Activated CD8-positive, alpha-beta T cell treated with anti-CD3 and anti-CD28 coated beads for 36 hours (primary cell): ENCODE data around the gene BRD8. TPM values are rescaled to one million over a fixed set of nuclear protein-coding genes. Genes with fewer than 3 reads are reported as not detected.
A peak's percentile ranks its signal among the peaks of the same experiment; 100 is the strongest.

Experiments
- ATAC-seq: fragments of 200-7000 bp; cut with Tn5 transposase; one replicate; pipeline ENCODE4 v1.10.0; 2021; ENCODE audit warnings: mild to moderate bottlenecking, moderate library complexity
- CTCF ChIA-PET: fragments of 350-600 bp; sonication (Branson Sonifier 250); formaldehyde crosslinking; loops from one replicate; lab custom pipeline; 2021; ENCODE audit warnings: antibody characterized with exemption; lab: Charles Lee
- POLR2A ChIA-PET: fragments of 350-600 bp; sonication (Branson Sonifier 250); formaldehyde crosslinking; loops from one replicate; lab custom pipeline; 2021; ENCODE audit warnings: antibody characterized with exemption; lab: Charles Lee
- DNase-seq: peaks from one replicate; pipeline ENCODE4 v3.0.0-alpha.2; 2020
- H3K27ac Mint-ChIP-seq: one replicate; pipeline ENCODE4 v1.8.0; 2021; ENCODE audit warnings: mild to moderate bottlenecking, mixed read lengths
- H3K27me3 Mint-ChIP-seq: one replicate; pipeline ENCODE4 v1.8.0; 2021; ENCODE audit warnings: mixed read lengths
- H3K36me3 Mint-ChIP-seq: one replicate; pipeline ENCODE4 v1.8.0; 2021; ENCODE audit warnings: low read depth, mixed read lengths
- H3K4me1 Mint-ChIP-seq: one replicate; pipeline ENCODE4 v1.8.0; 2021; ENCODE audit warnings: low read depth, mixed read lengths
- H3K4me3 Mint-ChIP-seq: one replicate; pipeline ENCODE4 v1.8.0; 2021; ENCODE audit warnings: mild to moderate bottlenecking, moderate library complexity, mixed read lengths
- H3K9me3 Mint-ChIP-seq: one replicate; pipeline ENCODE4 v1.8.0; 2021; ENCODE audit warnings: mixed read lengths
- intact Hi-C: fragments of 100-400 bp; cut with micrococcal nuclease; formaldehyde crosslinking; loops from one replicate; pipeline ENCODE4 v1.10.0; 2022
- total RNA-seq, 2 experiments: library from RNA; stranded (reverse); gene quantifications; one replicate each; pipeline ENCODE4 v1.2.3, GENCODE V29; 2021
- TF ChIP-seq, protein P1 (sequence below): fragments of 200-600 bp; IDR thresholded peaks from one replicate; pipeline ENCODE4 v1.8.0; 2022; ENCODE audit warnings: antibody characterized with exemption, mild to moderate bottlenecking

The BRD8 gene
- total RNA-seq, 2 experiments from 2014 or later = 42.0 to 46.3 TPM

DNA sequence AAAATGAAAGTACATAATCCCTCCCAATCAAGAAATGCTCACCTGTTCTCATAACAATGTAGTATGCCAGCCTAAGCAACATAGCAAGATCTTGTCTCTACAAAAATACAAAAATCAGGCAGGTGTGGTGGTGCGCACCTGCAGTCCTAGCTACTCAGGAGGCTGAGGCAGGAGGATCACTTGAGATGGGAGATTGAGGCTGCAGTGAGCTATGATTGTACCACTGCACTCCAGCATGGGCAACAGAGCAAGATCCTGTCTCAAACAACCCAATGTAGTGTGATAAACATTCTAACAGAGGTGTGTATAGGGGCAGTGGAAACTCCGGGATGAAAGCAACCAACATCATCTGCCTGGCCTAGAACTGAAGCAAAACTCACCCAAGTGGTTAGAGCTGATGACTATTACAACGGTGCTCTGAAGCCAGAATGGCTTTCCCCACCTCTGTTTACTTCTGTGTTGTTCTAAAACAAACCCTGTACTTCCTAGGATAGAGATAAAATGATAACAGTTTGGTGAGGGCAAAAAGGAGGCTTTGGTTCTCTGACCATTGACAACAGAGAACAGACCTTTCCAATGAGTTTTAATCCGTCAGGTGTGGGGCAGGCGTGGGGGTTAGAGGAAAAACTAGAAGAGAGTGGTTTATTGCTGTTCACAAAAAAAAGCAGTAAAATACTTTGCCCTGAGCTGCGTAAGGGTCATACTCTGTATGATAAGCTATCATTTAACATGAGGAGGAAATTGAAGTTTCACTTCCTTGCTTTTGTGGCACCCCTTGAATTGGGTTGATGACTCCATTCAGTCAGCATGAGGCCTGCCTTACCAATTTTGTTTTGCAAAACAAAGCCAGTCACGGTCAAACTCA lies 75.7 kb downstream of the BRD8 start:
- no peaks in the 10 kb centered on the region for H3K36me3 Mint-ChIP-seq
- no peaks in the 10 kb centered on the region for H3K4me1 Mint-ChIP-seq
- ChIA-PET POLR2A (no interaction called here), CTCF (interaction anchor here (1.0 to 2.7 kb wide), 7 partner anchors 10 to 324 kb away, joined by 3 to 12 read pairs (median 4); no protein-coding TSS in a partner anchor)
- no peak for ATAC-seq
- DNase-seq = no peak
- no peak overlapping the region for H3K27ac Mint-ChIP-seq
- peaks cover 10% of the 10 kb centered on the region for H3K27me3 Mint-ChIP-seq
- TF ChIP-seq, protein P1, sequence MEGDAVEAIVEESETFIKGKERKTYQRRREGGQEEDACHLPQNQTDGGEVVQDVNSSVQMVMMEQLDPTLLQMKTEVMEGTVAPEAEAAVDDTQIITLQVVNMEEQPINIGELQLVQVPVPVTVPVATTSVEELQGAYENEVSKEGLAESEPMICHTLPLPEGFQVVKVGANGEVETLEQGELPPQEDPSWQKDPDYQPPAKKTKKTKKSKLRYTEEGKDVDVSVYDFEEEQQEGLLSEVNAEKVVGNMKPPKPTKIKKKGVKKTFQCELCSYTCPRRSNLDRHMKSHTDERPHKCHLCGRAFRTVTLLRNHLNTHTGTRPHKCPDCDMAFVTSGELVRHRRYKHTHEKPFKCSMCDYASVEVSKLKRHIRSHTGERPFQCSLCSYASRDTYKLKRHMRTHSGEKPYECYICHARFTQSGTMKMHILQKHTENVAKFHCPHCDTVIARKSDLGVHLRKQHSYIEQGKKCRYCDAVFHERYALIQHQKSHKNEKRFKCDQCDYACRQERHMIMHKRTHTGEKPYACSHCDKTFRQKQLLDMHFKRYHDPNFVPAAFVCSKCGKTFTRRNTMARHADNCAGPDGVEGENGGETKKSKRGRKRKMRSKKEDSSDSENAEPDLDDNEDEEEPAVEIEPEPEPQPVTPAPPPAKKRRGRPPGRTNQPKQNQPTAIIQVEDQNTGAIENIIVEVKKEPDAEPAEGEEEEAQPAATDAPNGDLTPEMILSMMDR = no peak
- intact Hi-C loops = no loop called here
- no peaks in the 10 kb centered on the region for H3K9me3 Mint-ChIP-seq
- no peak overlapping the region for H3K4me3 Mint-ChIP-seq

DNA sequence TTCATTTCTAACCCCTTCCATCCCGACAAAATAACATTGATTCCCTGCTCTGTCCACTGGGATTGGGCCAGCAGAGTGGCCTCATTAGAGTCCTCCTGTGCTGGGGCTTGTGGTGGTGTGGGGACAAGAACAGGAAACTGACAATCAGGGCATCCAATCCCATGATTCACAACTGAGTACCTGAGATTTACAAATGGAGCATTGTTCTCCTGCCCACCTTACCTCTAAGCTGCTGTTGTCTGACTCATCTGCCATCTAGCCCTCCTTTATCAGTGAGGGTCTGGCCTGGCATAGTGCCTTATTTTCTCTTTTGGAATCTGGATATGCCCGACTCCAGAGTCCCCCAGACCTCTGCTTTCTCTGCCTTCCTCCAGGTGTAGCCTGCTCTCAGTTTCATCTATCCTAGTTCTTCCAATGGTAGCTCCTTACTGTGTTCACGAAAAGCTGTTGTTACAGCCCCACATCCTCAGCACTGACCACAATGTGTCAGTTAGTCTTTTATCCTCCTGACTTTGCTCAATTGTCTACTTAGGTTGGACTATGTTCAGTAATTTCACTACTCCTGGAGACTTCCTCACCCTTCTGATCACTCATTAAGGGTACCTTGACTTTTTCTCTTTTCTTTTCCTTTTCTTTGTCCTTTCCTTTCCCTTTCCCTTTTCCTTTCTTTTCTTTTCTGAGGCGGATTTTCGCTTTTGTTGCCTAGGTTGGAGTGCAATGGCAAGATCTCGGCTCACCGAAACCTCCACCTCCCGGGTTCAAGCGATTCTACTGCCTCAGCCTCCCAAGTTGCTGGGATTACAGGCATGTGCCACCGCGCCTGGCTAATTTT lies 81.2 kb downstream of the BRD8 start:
- CTCF ChIA-PET = interaction anchor here (0.9 to 1.5 kb wide), 2 partner anchors 20 to 60 kb away, joined by 4 to 6 read pairs; no protein-coding TSS in a partner anchor
- Mint-ChIP-seq H3K36me3 (no peaks in the 10 kb centered on the region), H3K4me3 (no peak overlapping the region), H3K4me1 (peaks cover 22% of the 10 kb centered on the region), H3K27me3 (peaks cover 10% of the 10 kb centered on the region), H3K27ac (no peak overlapping the region), H3K9me3 (no peaks in the 10 kb centered on the region)
- POLR2A ChIA-PET = no interaction called here
- TF ChIP-seq, protein P1 = no peak
- DNase-seq = no peak
- ATAC-seq = peak; percentile 45
- intact Hi-C loops = no loop called here

DNA sequence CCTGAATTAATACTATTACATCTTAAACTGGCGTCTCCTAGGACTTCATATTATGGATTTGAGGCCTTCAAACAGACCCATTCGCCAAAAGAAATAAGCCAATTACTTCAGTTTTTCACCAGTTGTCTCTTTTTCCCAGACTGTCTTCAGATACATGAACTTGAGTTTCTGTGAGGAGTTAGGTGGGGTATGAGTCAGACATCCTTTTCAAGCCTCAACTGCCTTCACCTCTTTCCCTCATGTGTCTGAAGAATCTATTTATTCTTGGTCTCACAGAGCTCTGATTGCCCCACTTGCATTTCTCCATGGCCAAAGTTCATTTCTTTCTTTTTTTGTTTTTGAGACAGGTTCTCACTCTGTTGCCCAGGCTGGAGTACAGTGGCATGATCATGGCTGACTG lies 82.1 kb downstream of the BRD8 start:
- Mint-ChIP-seq H3K27me3 (peaks cover 9% of the 10 kb centered on the region), H3K9me3 (no peaks in the 10 kb centered on the region), H3K27ac (no peak overlapping the region), H3K4me3 (no peak overlapping the region), H3K36me3 (no peaks in the 10 kb centered on the region), H3K4me1 (peaks cover 25% of the 10 kb centered on the region)
- intact Hi-C loops = no loop called here
- ChIA-PET POLR2A (interaction anchor here (0.6 to 0.7 kb wide), 2 partner anchors 45 to 227 kb away, joined by 3 to 4 read pairs; no protein-coding TSS in a partner anchor), CTCF (interaction anchor here (0.6 to 1.5 kb wide), 2 partner anchors 19 to 60 kb away, joined by 4 to 6 read pairs; no protein-coding TSS in a partner anchor)
- ATAC-seq (peak; percentile 45), DNase-seq (no peak)
- TF ChIP-seq, protein P1 = no peak

DNA sequence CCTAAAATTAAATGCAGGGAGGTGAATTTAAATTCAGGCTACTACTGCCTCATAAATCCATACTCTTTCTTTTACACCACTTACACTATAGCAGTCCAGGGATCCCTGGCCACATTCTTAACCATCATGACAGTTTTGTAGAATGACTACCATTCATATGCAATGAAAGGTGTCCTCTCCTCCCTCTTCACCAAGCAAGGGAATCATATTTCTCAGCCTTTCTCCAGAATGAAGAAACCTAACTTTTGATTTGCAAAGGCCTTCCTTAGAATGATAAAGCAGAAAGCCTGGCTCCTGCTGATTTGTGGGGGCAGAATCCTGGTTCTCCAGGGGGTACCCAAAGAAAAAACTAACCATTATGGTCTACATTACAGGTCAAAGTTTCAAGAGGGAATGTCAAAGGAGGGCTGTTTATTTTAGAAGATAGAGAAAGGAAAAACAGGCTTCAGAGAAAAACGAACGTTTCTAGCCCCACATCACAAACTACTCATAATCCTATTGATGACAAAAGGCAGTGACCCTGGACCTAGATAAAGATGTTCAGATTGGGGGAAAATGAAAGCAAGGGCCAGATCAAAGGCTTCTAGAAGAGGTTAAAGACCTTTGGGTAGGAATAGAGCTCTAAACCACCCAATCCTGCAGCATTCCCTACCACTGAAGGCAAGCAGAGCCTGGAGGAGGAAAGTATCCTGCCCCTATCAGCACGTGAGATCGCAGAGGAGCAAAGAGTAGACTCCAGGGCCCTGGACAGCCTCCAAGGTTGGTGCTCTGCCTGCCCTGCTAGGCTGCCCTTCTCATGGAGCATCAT lies 83.1 kb downstream of the BRD8 start:
- no peak overlapping the region for H3K4me3 Mint-ChIP-seq

More for the DNA sequence above, 83.1 kb downstream of the BRD8 start:
- H3K36me3 Mint-ChIP-seq = no peaks in the 10 kb centered on the region
- POLR2A ChIA-PET = interaction anchor here (0.6 kb wide), 1 partner anchor 73 kb away, joined by 3 read pairs; no protein-coding TSS in a partner anchor
- CTCF ChIA-PET = no interaction called here
- peaks cover 6% of the 10 kb centered on the region for H3K27me3 Mint-ChIP-seq
- peaks cover 25% of the 10 kb centered on the region for H3K4me1 Mint-ChIP-seq
- H3K9me3 Mint-ChIP-seq = no peaks in the 10 kb centered on the region
- no peak overlapping the region for H3K27ac Mint-ChIP-seq
- intact Hi-C loops = no loop called here
- TF ChIP-seq, protein P1 = no peak
- ATAC-seq = no peak
- no peak for DNase-seq
